H1 (cell line): ENCODE measurements around the gene ARHGEF1. TPM values are rescaled to one million over a fixed set of nuclear protein-coding genes. Genes with fewer than 3 reads are reported as not detected.

Experiments used
- CTCF ChIA-PET: fragments of 300-600 bp; sonication (Branson Sonifier 250); formaldehyde crosslinking; loops from one replicate; lab custom pipeline; 2021; ENCODE audit not compliant: partially characterized antibody; lab: Charles Lee
- POLR2A ChIA-PET: fragments of 300-600 bp; sonication (Branson Sonifier 250); formaldehyde crosslinking; loops from one replicate; lab custom pipeline; 2021; ENCODE audit warnings: inconsistent platforms; ENCODE audit not compliant: partially characterized antibody; lab: Charles Lee
- DNase-seq, 2 experiments: peaks; one replicate each; pipeline versions ENCODE4 v3.0.0 to v3.0.0-alpha.2; 2010 to 2022; ENCODE audit warnings: low spot score in 2 of 2, low read depth in 1 of 2, mixed read lengths in 1 of 2
- FAIRE-seq: peaks from 2 replicates; lab custom pipeline; 2011; peaks lifted over from hg19 to GRCh38; lab: Jason Lieb, UNC
- H2AFZ ChIP-seq: 2 replicates; pipeline ENCODE4 v1.8.1; 2012; ENCODE audit warnings: low read length, inconsistent platforms
- H2AK5ac ChIP-seq: 2 replicates; pipeline ENCODE4 v1.6.1; 2013; ENCODE audit warnings: low read depth, low read length
- H2BK120ac ChIP-seq: replicated peaks from 2 replicates; pipeline ENCODE3; 2013; ENCODE audit warnings: low read depth, low read length, inconsistent platforms
- H2BK12ac ChIP-seq: 2 replicates; pipeline ENCODE4 v1.6.1; 2013; ENCODE audit warnings: low read depth, low read length
- H2BK15ac ChIP-seq: 2 replicates; pipeline ENCODE4 v1.6.1; 2013; ENCODE audit warnings: low read length
- H2BK20ac ChIP-seq: 2 replicates; pipeline ENCODE4 v1.6.1; 2013; ENCODE audit warnings: low read length
- H2BK5ac ChIP-seq: 2 replicates; pipeline ENCODE4 v1.6.1; 2013; ENCODE audit warnings: low read depth, low read length
- H3K14ac ChIP-seq: 2 replicates; pipeline ENCODE4 v1.6.1; 2013; ENCODE audit warnings: inconsistent platforms; ENCODE audit not compliant: insufficient read length
- H3K18ac ChIP-seq: 2 replicates; pipeline ENCODE4 v1.6.1; 2013; ENCODE audit warnings: low read length; ENCODE audit errors: extremely low read depth
- H3K23ac ChIP-seq: 2 replicates; pipeline ENCODE4 v1.6.1; 2013; ENCODE audit warnings: inconsistent platforms; ENCODE audit not compliant: insufficient read length
- H3K23me2 ChIP-seq: 2 replicates; pipeline ENCODE4 v1.6.1; 2013; ENCODE audit warnings: low read depth, low read length
- H3K27ac ChIP-seq: 2 replicates; pipeline ENCODE4 v1.6.1; 2011; ENCODE audit warnings: low read depth, low read length, inconsistent platforms
- H3K27me3 ChIP-seq, 4 experiments: replicated peaks in 1 of 4; 1 replicate in 1 of 4; 2 replicates in 3 of 4; pipeline versions ENCODE4 v1.6.1 to v1.8.1; 2011 to 2013; ENCODE audit warnings: low read length in 3 of 4, mild to moderate bottlenecking in 3 of 4, inconsistent platforms in 2 of 4, mixed read lengths in 2 of 4, moderate library complexity in 1 of 4; ENCODE audit not compliant: control insufficient read depth in 3 of 4, insufficient read depth in 3 of 4; ENCODE audit errors: extremely low read depth in 1 of 4
- H3K36me3 ChIP-seq, 4 experiments: 2 replicates each; pipeline versions ENCODE4 v1.6.1 to v1.8.1; 2011 to 2013; ENCODE audit warnings: mild to moderate bottlenecking in 4 of 4, low read length in 3 of 4, moderate library complexity in 2 of 4, control low read depth in 1 of 4, inconsistent platforms in 1 of 4; ENCODE audit not compliant: insufficient read depth in 4 of 4, control insufficient read depth in 2 of 4
- H3K4ac ChIP-seq: replicated peaks from 2 replicates; pipeline ENCODE3; 2013; ENCODE audit warnings: low read length, low read depth, mixed read lengths, inconsistent platforms; ENCODE audit not compliant: insufficient read length
- H3K4me1 ChIP-seq, 4 experiments: replicated peaks in 1 of 4; 1 replicate in 1 of 4; 2 replicates in 3 of 4; pipeline versions ENCODE4 v1.6.1 to v1.8.1; 2011 to 2013; ENCODE audit warnings: low read length in 3 of 4, inconsistent platforms in 2 of 4, mixed read lengths in 1 of 4; ENCODE audit not compliant: insufficient read depth in 4 of 4, control insufficient read depth in 3 of 4
- H3K4me2 ChIP-seq, 2 experiments: 2 replicates each; pipeline versions ENCODE4 v1.6.1 to v1.8.1; 2011 to 2013; ENCODE audit warnings: low read depth in 2 of 2, low read length in 2 of 2, control low read depth in 1 of 2, inconsistent platforms in 1 of 2, mild to moderate bottlenecking in 1 of 2; ENCODE audit not compliant: insufficient read depth in 1 of 2
- H3K4me3 ChIP-seq, 4 experiments: fragments of 200-600, 300-600 bp in 1 of 4; sonication (generic), shearing (Covaris generic), sonication (Bioruptor Twin) in 1 of 4; 2 replicates each; pipeline versions ENCODE4 v1.5.1 to v1.8.1; 2011 to 2016; ENCODE audit warnings: low read length in 4 of 4, low read depth in 3 of 4, control low read depth in 2 of 4, inconsistent platforms in 2 of 4, mild to moderate bottlenecking in 2 of 4, mixed read lengths in 1 of 4, moderate library complexity in 1 of 4; ENCODE audit not compliant: insufficient read depth in 2 of 4; ENCODE audit errors: extremely low read depth in 1 of 4
- H3K56ac ChIP-seq: replicated peaks from 2 replicates; pipeline ENCODE3; 2013; ENCODE audit warnings: low read depth, mild to moderate bottlenecking, mixed read lengths, low read length, inconsistent platforms; ENCODE audit not compliant: insufficient read length
- H3K79me1 ChIP-seq: 2 replicates; pipeline ENCODE4 v1.6.1; 2013; ENCODE audit warnings: low read depth, low read length, control low read depth
- H3K79me2 ChIP-seq, 2 experiments: 2 replicates each; pipeline versions ENCODE4 v1.6.1 to v1.8.1; 2012 to 2013; ENCODE audit warnings: low read length in 2 of 2, mild to moderate bottlenecking in 2 of 2, inconsistent platforms in 1 of 2; ENCODE audit not compliant: insufficient read depth in 2 of 2, control insufficient read depth in 1 of 2
- H3K9ac ChIP-seq, 4 experiments: replicated peaks in 1 of 4; 1 replicate in 1 of 4; 2 replicates in 3 of 4; pipeline versions ENCODE4 v1.6.1 to v1.8.1; 2011 to 2013; ENCODE audit warnings: low read depth in 3 of 4, low read length in 3 of 4, control low read depth in 2 of 4, mild to moderate bottlenecking in 2 of 4, moderate library complexity in 2 of 4, inconsistent platforms in 1 of 4; ENCODE audit errors: extremely low read depth in 1 of 4
- H3K9me3 ChIP-seq, 2 experiments: 2 replicates each; pipeline versions ENCODE4 v1.6.1 to v1.8.1; 2012 to 2013; ENCODE audit warnings: mild to moderate bottlenecking in 2 of 2, moderate library complexity in 2 of 2, control low read depth in 1 of 2, inconsistent platforms in 1 of 2, low read depth in 1 of 2, low read length in 1 of 2, mixed read lengths in 1 of 2; ENCODE audit not compliant: insufficient read depth in 2 of 2
- H4K20me1 ChIP-seq, 2 experiments: replicated peaks in 1 of 2; 2 replicates each; pipeline versions ENCODE3 to v1.8.1; 2011 to 2013; ENCODE audit warnings: inconsistent platforms in 2 of 2, low read length in 2 of 2, mild to moderate bottlenecking in 1 of 2; ENCODE audit not compliant: insufficient read depth in 2 of 2, control insufficient read depth in 1 of 2
- H4K5ac ChIP-seq: 2 replicates; pipeline ENCODE4 v1.6.1; 2013; ENCODE audit warnings: low read length, low read depth, mixed read lengths, inconsistent platforms; ENCODE audit not compliant: insufficient read length
- H4K8ac ChIP-seq: 2 replicates; pipeline ENCODE4 v1.8.0; 2013; ENCODE audit warnings: mild to moderate bottlenecking, moderate library complexity, low read length, inconsistent platforms; ENCODE audit not compliant: insufficient read depth; ENCODE audit errors: extremely low read depth
- H4K91ac ChIP-seq: replicated peaks from 2 replicates; pipeline ENCODE3; 2013; ENCODE audit warnings: low read length, mixed read lengths, inconsistent platforms; ENCODE audit not compliant: insufficient read length
- EZH2 ChIP-seq: fragments of 200-600 bp; sonication (generic); IDR thresholded peaks from 2 replicates; pipeline ENCODE4 v1.7.1; 2012; ENCODE audit warnings: low read depth, mild to moderate bottlenecking, moderate library complexity, low read length, inconsistent platforms; ENCODE audit not compliant: severe bottlenecking
- SP1 ChIP-seq: IDR thresholded peaks from 2 replicates; pipeline ENCODE4 v1.6.1; 2011; ENCODE audit warnings: low read depth, low read length
- SUZ12 ChIP-seq: fragments of 200-600 bp; sonication (generic); IDR thresholded peaks from 2 replicates; pipeline ENCODE4 v1.6.1; 2012; ENCODE audit warnings: mild to moderate bottlenecking, inconsistent platforms, low read length, moderate library complexity, mixed read lengths
- whole genome bisulfite sequencing, 2 experiments: shearing (Covaris generic) in 1 of 2; methylation state at CpG; one replicate each; pipeline versions ENCODE4 v1.1.6 to v1.1.7; 2013 to 2015; ENCODE audit warnings: low lambda C conversion rate in 2 of 2, mixed read lengths in 2 of 2, inconsistent platforms in 1 of 2, low coverage in 1 of 2, missing lambda C conversion rate in 1 of 2; ENCODE audit not compliant: insufficient replicate concordance in 2 of 2, insufficient coverage in 1 of 2, insufficient read length in 1 of 2; ENCODE audit errors: extremely low coverage in 1 of 2, missing lambda C conversion rate in 1 of 2; 5-methylcytosine and 5-hydroxymethylcytosine counted together
- polyA plus RNA-seq, 7 experiments: library from polyadenylated mRNA; depleted of rRNA in 3 of 7; stranded (reverse) in 5 of 7; unstranded in 2 of 7; fragments of >200 nt in 5 of 7; fragments of 200-250 nt in 2 of 7; gene quantifications; 1 replicate in 5 of 7; 2 replicates in 1 of 7; 4 replicates in 1 of 7; pipeline versions ENCODE4 v1.2.1 to v1.2.3, GENCODE V29; 2011 to 2013; ENCODE audit warnings: missing spikeins in 2 of 7, mixed read lengths in 2 of 7
- total RNA-seq: library from RNA; stranded (reverse); fragmentation: NEBNext Ultra II Directional; extraction: Animal tissue kit (Norgen Biotek cat#: 25700); gene quantifications from 2 replicates; pipeline ENCODE4 v1.2.1, GENCODE V29; 2021

Gene ARHGEF1
- total and polyA plus RNA-seq, 2 of the 8 experiments (the other 6 are each of a cell fraction or from before 2014, with no cell fraction given) = 23.0 to 49.0 TPM

DNA sequence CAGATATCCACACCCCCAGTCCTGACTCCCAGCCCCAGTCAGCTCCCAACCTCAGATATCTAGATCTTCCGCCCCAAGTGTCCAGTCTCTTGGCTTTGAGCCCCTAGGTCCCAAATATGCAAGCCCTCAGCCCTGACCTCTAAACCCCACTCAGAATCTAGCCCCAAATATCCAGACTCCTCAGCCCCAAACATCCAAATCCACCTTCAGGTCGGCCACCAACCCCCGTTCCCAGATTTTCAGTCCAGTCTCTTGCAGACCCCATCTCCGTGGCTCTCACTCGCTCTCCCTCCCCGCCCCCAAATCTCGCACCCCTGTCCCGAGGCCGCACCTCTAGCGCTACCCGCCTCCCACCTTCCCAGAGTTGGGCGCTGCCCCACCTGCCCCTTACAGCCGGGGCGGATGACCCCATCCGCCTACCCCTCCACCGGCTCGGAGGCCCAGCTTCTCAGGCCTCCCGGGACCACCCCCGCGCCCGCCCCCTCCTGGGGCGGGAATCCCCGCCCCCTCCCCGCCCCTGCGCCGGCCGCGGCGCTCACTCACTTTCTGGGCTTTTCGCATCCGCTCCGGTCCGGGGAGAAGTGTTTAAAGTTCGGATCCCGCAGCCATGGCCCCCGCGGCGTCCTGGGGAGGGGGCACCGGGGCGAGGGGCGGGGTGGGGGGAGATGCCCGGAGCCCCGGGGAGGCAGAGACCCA lies 44.7 kb downstream of the ARHGEF1 start:
- peaks cover 8 to 30% of the 10 kb centered on the region in 2 experiments for H4K20me1 ChIP-seq
- no peak overlapping the region for H2BK15ac ChIP-seq
- H3K79me2 ChIP-seq = no peaks in the 10 kb centered on the region
- H3K9ac ChIP-seq = no peak overlapping the region
- H3K9me3 ChIP-seq = no peaks in the 10 kb centered on the region
- WGBS, 2 experiments = 32% methylated on average over 2 of the region's 43 CpGs; no CpG with 5 or more reads in 1 of the 2 experiments
- H3K14ac ChIP-seq = no peak overlapping the region
- H3K36me3 ChIP-seq = no peaks in the 10 kb centered on the region
- H3K23me2 ChIP-seq = peaks cover 12% of the 10 kb centered on the region
- H3K79me1 ChIP-seq = no peaks in the 10 kb centered on the region
- H3K56ac ChIP-seq = no peak overlapping the region
- DNase-seq = no peak
- H2BK5ac ChIP-seq = no peak overlapping the region
- H4K8ac ChIP-seq = no peak overlapping the region; the same call in 1 of the 2 replicates
- CTCF ChIA-PET = interaction anchor here (1.0 to 1.5 kb wide), 7 partner anchors 9 to 54 kb away, joined by 3 to 6 read pairs (median 5); no protein-coding TSS in a partner anchor
- POLR2A ChIA-PET = interaction anchor here (0.7 to 9.6 kb wide), 9 partner anchors 9 to 67 kb away, joined by 3 to 71 read pairs (median 5); partner anchors contain the start of gene RPS19
- H2BK120ac ChIP-seq = no peak overlapping the region
- H3K4me1 ChIP-seq = peaks cover 6 to 20% (median 13%) of the 10 kb centered on the region in 4 experiments
- no peak overlapping the region for H2AK5ac ChIP-seq
- H3K4ac ChIP-seq = no peak overlapping the region
- no peak overlapping the region for H4K5ac ChIP-seq
- peaks cover 88 to 98% (median 95%) of the 10 kb centered on the region in 4 experiments for H3K27me3 ChIP-seq
- peak overlapping the region; percentile 33 to 60 (median 42); a peak in 6 of 8 replicates for H3K4me3 ChIP-seq
- no peak overlapping the region for H4K91ac ChIP-seq
- no peak overlapping the region for H3K23ac ChIP-seq
- H3K18ac ChIP-seq = no peak overlapping the region
- H2AFZ ChIP-seq = no peak overlapping the region
- H2BK12ac ChIP-seq = no peak overlapping the region
- TF ChIP-seq SUZ12 (peak; percentile 50; the same call in 1 of the 2 replicates), SP1 (no peak), EZH2 (peak; percentile 71)
- H3K4me2 ChIP-seq = peak overlapping the region; percentile 66 to 79
- no peak for FAIRE-seq
- H2BK20ac ChIP-seq = no peak overlapping the region
- no peak overlapping the region for H3K27ac ChIP-seq
